OCI-LY3 (cell line): ENCODE data around the gene CDH4.

Experiments used
- EZH2phosphoT487 ChIP-seq: fragments of 200-600 bp; shearing (Covaris generic); IDR thresholded peaks from 2 replicates; pipeline ENCODE4 v1.6.1; 2018; ENCODE audit warnings: antibody characterized with exemption, mixed run types, low read depth
- TF ChIP-seq, protein P1 (sequence below): fragments of 200-600, 300-600 bp; sonication (generic); IDR thresholded peaks from 2 replicates; pipeline ENCODE4 v1.5.1; 2014; ENCODE audit warnings: antibody characterized with exemption, low read length, low read depth

- TF ChIP-seq, protein P1, sequence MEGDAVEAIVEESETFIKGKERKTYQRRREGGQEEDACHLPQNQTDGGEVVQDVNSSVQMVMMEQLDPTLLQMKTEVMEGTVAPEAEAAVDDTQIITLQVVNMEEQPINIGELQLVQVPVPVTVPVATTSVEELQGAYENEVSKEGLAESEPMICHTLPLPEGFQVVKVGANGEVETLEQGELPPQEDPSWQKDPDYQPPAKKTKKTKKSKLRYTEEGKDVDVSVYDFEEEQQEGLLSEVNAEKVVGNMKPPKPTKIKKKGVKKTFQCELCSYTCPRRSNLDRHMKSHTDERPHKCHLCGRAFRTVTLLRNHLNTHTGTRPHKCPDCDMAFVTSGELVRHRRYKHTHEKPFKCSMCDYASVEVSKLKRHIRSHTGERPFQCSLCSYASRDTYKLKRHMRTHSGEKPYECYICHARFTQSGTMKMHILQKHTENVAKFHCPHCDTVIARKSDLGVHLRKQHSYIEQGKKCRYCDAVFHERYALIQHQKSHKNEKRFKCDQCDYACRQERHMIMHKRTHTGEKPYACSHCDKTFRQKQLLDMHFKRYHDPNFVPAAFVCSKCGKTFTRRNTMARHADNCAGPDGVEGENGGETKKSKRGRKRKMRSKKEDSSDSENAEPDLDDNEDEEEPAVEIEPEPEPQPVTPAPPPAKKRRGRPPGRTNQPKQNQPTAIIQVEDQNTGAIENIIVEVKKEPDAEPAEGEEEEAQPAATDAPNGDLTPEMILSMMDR: no peak
- TF ChIP-seq EZH2phosphoT487: no peak
Measured at GRCh38 chr20:61404303-61404702, 152.2 kb downstream of the CDH4 start.
